ENCODE measurements around the gene CHST13. TPM values are rescaled to one million over a fixed set of nuclear protein-coding genes. Genes with fewer than 3 reads are reported as not detected.

Gene CHST13
- total RNA-seq, 4 donors from 2014 or later, result 0.23 to 0.95 TPM; not detected in 2

GRCh38 chr3:126519506-126520455 lies 4.2 kb upstream of the CHST13 start:
- intact Hi-C loops (cut with DNase I), result no loop called here
- Histone ChIP-seq H3K36me3 (no peaks in the 10 kb centered on the region), H3K4me1 (peaks cover 3 to 13% (median 11%) of the 10 kb centered on the region in 3 donors), H3K4me3 (no peak overlapping the region), H3K27me3 (peaks cover 0 to 52% (median 5%) of the 10 kb centered on the region in 4 donors), H3K27ac (no peak overlapping the region), H3K9me3 (no peaks in the 10 kb centered on the region)
- no peak for TF ChIP-seq POLR2A (IDR thresholded peaks at IDR 0.05)
- no peak for TF ChIP-seq CTCF (IDR thresholded peaks at IDR 0.05)
- DNase-seq, result no peak
- WGBS, 2 donors, result 63 to 79% methylated on average over 5 to 7 of the region's 10 CpGs

GRCh38 chr3:126521122-126521891 lies 2.6 kb upstream of the CHST13 start:
- TF ChIP-seq POLR2A (IDR thresholded peaks at IDR 0.05) (no peak), CTCF (IDR thresholded peaks at IDR 0.05) (no peak)
- WGBS, 2 donors, result 31 to 40% methylated on average over 4 to 7 of the region's 11 CpGs
- peaks cover 0 to 67% (median 5%) of the 10 kb centered on the region in 4 donors for H3K27me3 ChIP-seq
- intact Hi-C loops (cut with DNase I), result no loop called here
- H3K27ac ChIP-seq, result no peak overlapping the region
- DNase-seq, result no peak
- no peaks in the 10 kb centered on the region for H3K9me3 ChIP-seq
- no peak overlapping the region for H3K4me3 ChIP-seq
- no peaks in the 10 kb centered on the region for H3K36me3 ChIP-seq
- peaks cover 3 to 17% (median 11%) of the 10 kb centered on the region in 3 donors for H3K4me1 ChIP-seq

- Histone ChIP-seq H3K27me3 (peaks cover 0 to 65% (median 5%) of the 10 kb centered on the region in 4 donors), H3K27ac (no peak overlapping the region), H3K4me3 (no peak overlapping the region), H3K9me3 (no peaks in the 10 kb centered on the region), H3K4me1 (peaks cover 3 to 17% (median 11%) of the 10 kb centered on the region in 3 donors), H3K36me3 (no peaks in the 10 kb centered on the region)
- intact Hi-C loops (cut with DNase I), result loop anchor here (2.0 kb wide), 1 partner anchor 1024 kb away; no protein-coding TSS in a partner anchor
- WGBS, 2 donors, result 0% methylated on average over 1 to 2 of the region's 6 CpGs
- peak; percentile 52 to 97 (median 86) for TF ChIP-seq CTCF (IDR thresholded peaks at IDR 0.05)
- TF ChIP-seq POLR2A (IDR thresholded peaks at IDR 0.05), result no peak
- DNase-seq, result no peak
These were observed 1.6 kb upstream of the CHST13 start for GRCh38 chr3:126522363-126522788.

- TF ChIP-seq CTCF (IDR thresholded peaks at IDR 0.05) (no peak), POLR2A (IDR thresholded peaks at IDR 0.05) (no peak)
- H3K9me3 ChIP-seq, result no peaks in the 10 kb centered on the region
- intact Hi-C loops (cut with DNase I), result no loop called here
- peak overlapping the region in 2 of 4 donors; percentile 2 to 46 for H3K27ac ChIP-seq
- WGBS, 2 donors, result 7 to 60% methylated on average over 1 to 15 of the region's 31 CpGs
- DNase-seq, result no peak
- peak overlapping the region; percentile 0 to 62 (median 30) for H3K4me3 ChIP-seq
- H3K27me3 ChIP-seq, result peaks cover 0 to 51% (median 5%) of the 10 kb centered on the region in 4 donors
- H3K36me3 ChIP-seq, result no peaks in the 10 kb centered on the region
- peaks cover 3 to 17% (median 11%) of the 10 kb centered on the region in 3 donors for H3K4me1 ChIP-seq
These were observed 554 bp downstream of the CHST13 start for GRCh38 chr3:126524429-126524988.
